NCI-H345 treated with DMSO at 0.1 percent for 48 hours (cell line): ENCODE measurements around the gene RNASET2.
A peak's percentile ranks its signal among the peaks of the same experiment; 100 is the strongest.

Experiments used
- DNase-seq: peaks from one replicate; lab custom pipeline; 2025; ENCODE audit not compliant: unreplicated experiment; lab: John Stamatoyannopoulos, UW

The RNASET2 gene, protein sequence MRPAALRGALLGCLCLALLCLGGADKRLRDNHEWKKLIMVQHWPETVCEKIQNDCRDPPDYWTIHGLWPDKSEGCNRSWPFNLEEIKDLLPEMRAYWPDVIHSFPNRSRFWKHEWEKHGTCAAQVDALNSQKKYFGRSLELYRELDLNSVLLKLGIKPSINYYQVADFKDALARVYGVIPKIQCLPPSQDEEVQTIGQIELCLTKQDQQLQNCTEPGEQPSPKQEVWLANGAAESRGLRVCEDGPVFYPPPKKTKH

DNA sequence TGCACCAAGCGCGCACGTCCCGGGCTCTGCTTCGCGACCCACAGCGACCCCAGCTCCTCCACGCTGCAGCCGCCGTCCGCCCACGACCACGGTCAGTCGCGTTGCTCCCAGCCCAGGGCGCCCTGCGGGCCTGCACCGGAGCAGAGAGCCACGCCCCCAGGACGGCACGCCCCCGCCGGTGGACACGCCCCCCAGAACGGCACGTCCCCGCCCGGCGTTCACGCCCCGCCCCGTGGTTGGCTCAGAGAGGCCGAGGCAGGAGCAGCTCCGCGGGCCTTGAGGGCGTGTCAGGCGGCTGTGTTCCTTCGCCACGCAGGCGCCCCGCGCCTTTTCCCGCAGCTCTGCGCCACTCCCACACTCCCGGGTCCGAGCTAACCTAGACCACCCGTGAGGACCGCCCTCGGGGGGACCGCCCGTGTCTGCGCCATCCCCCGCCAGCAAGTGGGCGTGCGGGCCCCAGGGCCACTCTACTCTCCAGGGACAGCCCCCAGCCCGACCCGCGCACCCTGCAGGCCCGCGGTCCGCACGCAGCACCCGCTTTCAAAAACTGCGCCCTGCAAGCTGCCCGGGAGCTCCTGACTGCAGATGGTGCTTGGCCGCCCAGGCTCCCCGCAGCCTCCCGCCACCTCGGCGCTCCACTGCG, at the start of gene RNASET2:
Gene RNASET2 (minus strand): TSS at position 107 of the 643 bp plus-strand sequence. CDS start 368 bp downstream, outside the sequence.
- peak; percentile 82 for DNase-seq

- no peak for DNase-seq
These were observed 49.2 kb upstream of the RNASET2 start for GRCh38 chr6:167005350-167006159.

DNA sequence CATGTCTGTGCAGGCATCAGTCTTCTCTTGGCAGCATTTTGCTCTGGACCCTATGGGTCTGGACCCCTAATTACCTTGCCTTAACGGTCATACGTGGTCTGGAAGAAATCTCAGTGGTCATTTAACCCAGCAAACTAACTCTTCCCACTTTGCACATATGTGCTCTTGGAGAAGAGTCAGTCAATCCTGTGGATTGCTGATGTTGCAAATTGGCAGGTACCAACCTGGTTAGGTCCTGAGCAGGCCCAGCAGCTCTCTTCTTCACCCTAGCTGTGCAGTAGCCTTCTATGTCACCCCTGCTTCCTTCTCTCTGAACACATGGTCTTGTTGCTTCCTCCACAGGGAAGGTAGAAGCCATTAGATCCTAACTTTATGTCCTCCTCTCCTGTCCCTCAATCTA, 44.4 kb upstream of the RNASET2 start:
- no peak for DNase-seq

- DNase-seq, result no peak
These were observed 43.5 kb upstream of the RNASET2 start for GRCh38 chr6:166999884-167000253.

DNA sequence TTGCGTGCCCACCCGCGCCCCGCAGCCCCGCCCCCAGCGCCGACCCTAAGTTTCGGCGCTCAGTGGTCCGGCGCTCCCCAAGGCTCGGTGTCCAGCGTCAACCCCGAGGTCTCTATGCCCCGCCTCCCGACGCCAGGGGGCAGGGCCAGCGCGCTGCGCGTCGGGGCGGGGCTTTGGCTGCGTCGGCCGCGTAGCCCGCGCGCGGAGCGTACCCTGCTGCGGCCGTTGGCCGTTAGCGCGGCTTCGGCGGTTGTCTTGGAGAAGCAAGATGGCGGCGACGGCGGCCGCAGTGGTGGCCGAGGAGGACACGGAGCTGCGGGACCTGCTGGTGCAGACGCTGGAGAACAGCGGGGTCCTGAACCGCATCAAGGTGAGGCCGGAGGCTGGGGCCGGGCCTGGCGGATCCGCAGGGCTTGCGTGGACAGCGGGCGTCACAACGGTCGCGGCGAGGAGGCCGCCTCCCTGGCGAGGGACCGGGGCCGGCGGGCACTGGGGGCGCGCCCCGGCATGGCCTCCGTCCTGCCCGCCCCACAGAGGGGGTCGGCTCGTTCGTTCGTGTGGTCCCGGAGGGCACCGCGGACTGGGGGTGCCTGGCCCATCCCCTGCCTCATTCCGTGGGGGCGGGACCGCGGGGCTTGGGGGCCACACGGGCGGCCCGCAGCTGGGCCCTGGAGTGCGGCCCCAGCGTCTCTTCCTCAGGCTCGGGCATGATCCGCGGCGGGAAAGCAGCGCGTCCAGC, 43.0 kb upstream of the RNASET2 start, which contains the start of gene CEP43:
Gene CEP43 (plus strand): TSS at position 253 of the 739 bp plus-strand sequence. CDS start 16 bp downstream, at position 269.
- peak; percentile 91 for DNase-seq

GRCh38 chr6:166998256-166999144, 42.1 kb upstream of the RNASET2 start:
- DNase-seq, result no peak

DNA sequence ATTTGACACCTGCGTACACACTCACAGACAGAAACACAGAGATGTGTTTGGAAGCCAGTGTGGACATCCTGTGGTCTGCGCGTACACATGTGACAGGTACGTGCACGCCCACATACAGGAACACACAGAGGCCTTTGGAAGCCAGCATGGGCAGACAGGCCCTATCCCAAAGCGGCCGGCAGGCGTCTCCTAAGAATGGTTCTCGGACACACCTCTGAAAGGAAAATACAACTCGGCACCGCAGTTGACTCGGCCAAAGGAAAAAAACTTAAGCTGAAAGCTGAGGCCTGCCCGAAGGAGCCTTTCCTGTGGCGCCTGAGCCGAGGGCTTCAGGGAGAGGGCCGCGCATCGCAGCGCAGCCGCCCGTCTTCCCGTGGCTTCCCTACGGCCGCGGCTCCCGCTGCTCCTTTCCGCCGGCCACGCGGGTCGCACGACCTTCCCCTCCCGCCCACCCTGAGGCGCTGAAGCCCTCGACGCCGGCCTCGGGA, 41.5 kb upstream of the RNASET2 start:
- no peak for DNase-seq

DNA sequence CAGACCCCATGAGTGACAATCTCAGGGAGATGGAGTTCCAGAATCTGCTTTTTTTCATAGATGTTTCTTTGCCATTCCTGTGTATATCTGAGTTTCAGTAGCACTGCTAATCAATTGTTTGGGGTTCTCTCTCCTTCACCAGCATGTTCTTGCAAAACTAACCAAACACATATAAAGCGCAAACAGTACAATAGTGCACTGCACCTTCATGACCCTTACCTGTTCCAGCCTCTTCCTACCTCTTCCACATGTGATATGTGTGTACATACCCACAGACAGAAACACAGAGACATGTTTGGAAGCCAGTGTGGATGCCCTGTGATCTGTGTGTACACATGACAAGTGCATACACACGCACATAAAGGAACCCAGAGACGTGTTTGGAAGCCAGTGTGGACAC, 41.0 kb upstream of the RNASET2 start:
- DNase-seq, result no peak

- no peak for DNase-seq
These were observed 40.1 kb upstream of the RNASET2 start for GRCh38 chr6:166996406-166996805.

- no peak for DNase-seq
These were observed 33.2 kb upstream of the RNASET2 start for GRCh38 chr6:166989427-166990032.

DNA sequence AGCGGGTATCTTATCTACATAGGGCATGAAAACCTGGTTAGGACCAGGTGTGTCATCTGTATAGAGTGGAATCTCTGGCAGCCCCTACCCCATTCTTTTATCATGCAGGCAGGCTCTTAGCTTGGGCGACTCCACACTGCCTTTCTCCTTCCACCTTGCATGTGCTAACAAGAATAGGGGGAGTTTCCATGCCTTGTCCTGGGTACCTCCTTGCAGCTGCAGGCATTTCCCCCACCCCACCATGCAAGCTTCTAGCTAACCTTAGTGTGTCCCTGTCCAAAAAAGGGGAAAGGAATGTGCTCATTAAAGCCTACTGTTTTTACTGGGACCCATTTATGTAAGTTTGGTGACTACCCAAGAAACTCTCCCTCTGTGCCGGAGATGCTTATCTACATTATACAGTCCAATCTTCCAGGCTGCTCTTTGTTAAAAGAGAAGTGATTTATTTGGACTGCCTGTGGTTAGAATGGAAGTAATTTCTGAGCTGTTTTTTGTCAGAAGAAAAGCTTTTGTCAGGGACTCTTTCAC, 32.4 kb upstream of the RNASET2 start:
- no peak for DNase-seq

DNA sequence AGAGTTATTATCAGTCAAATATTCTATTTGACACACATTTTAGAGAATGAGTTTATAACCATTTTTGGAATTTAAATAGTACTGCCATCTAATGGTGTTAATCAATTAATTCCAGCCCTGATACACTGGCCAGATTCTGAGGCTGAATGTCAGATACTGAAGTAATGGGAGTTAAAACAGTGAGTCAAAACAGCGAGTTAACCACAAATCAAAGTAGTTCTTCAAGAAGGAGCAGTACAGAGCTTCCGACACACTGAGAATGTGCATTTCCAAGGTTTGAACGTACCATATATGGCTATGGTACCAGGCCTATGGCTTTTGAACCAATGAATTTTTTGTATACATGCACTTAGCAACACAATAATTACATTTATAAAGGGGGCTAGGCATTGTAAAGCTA, 31.6 kb upstream of the RNASET2 start:
- no peak for DNase-seq

- no peak for DNase-seq
These were observed 31.1 kb upstream of the RNASET2 start for GRCh38 chr6:166987448-166987847.

- no peak for DNase-seq
These were observed 24.4 kb upstream of the RNASET2 start for GRCh38 chr6:166980738-166981137.

GRCh38 chr6:166977621-166978525, 21.5 kb upstream of the RNASET2 start:
- DNase-seq, result no peak

DNA sequence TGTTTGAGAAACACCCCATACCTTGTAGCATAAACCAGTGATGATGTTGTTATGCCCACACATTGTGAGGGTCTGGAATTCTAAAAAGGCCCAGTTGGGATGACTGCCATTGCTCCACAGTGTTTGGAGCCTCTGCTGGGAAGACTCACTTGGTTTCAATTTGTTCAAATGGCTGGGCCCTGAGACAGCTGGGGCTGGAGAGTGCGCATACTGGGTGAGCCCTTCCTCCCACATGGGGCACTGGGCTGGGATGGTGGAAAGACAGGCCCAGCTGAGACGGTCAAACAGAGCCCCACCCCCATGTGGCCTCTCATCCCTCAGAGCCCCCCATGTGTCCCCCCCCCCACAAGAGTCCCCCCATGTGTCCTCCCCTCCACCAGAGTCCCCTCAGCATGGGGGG, 20.3 kb upstream of the RNASET2 start:
- DNase-seq, result no peak

GRCh38 chr6:166972101-166972500, 15.8 kb upstream of the RNASET2 start:
- DNase-seq, result no peak

- DNase-seq, result no peak
These were observed 14.9 kb upstream of the RNASET2 start for GRCh38 chr6:166971271-166971670.
